H1 (cell line): ENCODE results near the gene ZNF526. TPM values are rescaled to one million over a fixed set of nuclear protein-coding genes. Genes with fewer than 3 reads are reported as not detected.

Experiments used
- CTBP2 ChIP-seq: IDR thresholded peaks from 2 replicates; pipeline ENCODE4 v1.7.0; 2011; ENCODE audit warnings: borderline replicate concordance, mild to moderate bottlenecking, moderate library complexity, mixed read lengths, low read length; ENCODE audit not compliant: insufficient read depth, insufficient read length
- E2F6 ChIP-seq: IDR thresholded peaks from 2 replicates; pipeline ENCODE4 v1.6.1; 2012; ENCODE audit warnings: inconsistent platforms
- GTF2F1 ChIP-seq: IDR thresholded peaks from 2 replicates; pipeline ENCODE4 v1.6.1; 2012; ENCODE audit warnings: low read depth, low read length, improper control_type of control experiment, borderline replicate concordance
- HDAC2 ChIP-seq, 2 experiments: fragments of 300-600 bp in 1 of 2; sonication (generic) in 1 of 2; IDR thresholded peaks; 2 replicates each; pipeline ENCODE4 v1.6.1; 2011 to 2012; ENCODE audit warnings: low read depth in 2 of 2, low read length in 2 of 2, mild to moderate bottlenecking in 2 of 2, moderate library complexity in 2 of 2, borderline replicate concordance in 1 of 2, inconsistent platforms in 1 of 2
- TAF7 ChIP-seq: optimal IDR thresholded peaks from 2 replicates; pipeline ENCODE3; 2011; ENCODE audit warnings: low read depth, mild to moderate bottlenecking, inconsistent platforms, low read length, moderate library complexity, borderline replicate concordance
- polyA plus RNA-seq, 7 experiments: library from polyadenylated mRNA; depleted of rRNA in 3 of 7; stranded (reverse) in 5 of 7; unstranded in 2 of 7; fragments of >200 nt in 5 of 7; fragments of 200-250 nt in 2 of 7; gene quantifications; 1 replicate in 5 of 7; 2 replicates in 1 of 7; 4 replicates in 1 of 7; pipeline versions ENCODE4 v1.2.1 to v1.2.3, GENCODE V29; 2011 to 2013; ENCODE audit warnings: missing spikeins in 2 of 7, mixed read lengths in 2 of 7
- total RNA-seq: library from RNA; stranded (reverse); fragmentation: NEBNext Ultra II Directional; extraction: Animal tissue kit (Norgen Biotek cat#: 25700); gene quantifications from 2 replicates; pipeline ENCODE4 v1.2.1, GENCODE V29; 2021

ZNF526 gene
- total and polyA plus RNA-seq, 2 of the 8 experiments (the other 6 are each of a cell fraction or from before 2014, with no cell fraction given): 8.4 to 14.1 TPM

- TF ChIP-seq HDAC2 (IDR thresholded peaks at IDR 0.05; ENCODE audit: borderline replicate concordance in 1 of 2, low read depth in 2 of 2, low read length in 2 of 2) (no peak), GTF2F1 (no peak), E2F6 (no peak), CTBP2 (no peak), TAF7 (no peak)
Observed at GRCh38 chr19:42273407-42274064, 53.4 kb downstream of the ZNF526 start (continued).
